ENCODE data around the gene ATRX.

DNA sequence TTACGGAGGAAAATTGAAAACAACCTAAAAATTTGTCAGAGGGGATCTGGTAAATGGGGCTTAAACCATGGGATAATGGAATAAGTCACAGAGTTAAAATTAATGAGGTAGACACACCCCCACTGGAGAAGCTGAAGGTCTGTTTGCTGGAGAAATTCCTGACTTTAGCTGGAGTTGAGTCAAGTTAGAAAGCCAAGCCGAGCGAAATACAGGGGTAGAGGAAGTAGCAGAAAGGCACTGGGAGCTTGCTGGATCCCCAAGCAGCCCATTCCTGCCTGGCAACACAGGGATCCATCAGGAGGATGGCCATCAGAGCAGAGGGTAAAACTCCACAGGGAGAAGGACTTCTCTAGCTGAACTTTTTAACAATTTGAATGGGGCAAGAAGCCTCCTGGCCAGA lies 163.8 kb downstream of the ATRX start:
- TF ChIP-seq EP300 (conservative IDR thresholded peaks at IDR 0.05; ENCODE audit: poor library complexity, severe bottlenecking) (no peak), EZH2 (IDR thresholded peaks at IDR 0.05; ENCODE audit: borderline replicate concordance, insufficient read depth, low read length, poor library complexity, severe bottlenecking) (no peak), RAD21 (conservative IDR thresholded peaks at IDR 0.05) (no peak), TAF1 (IDR thresholded peaks at IDR 0.05; ENCODE audit: low read depth) (no peak)
- TF ChIP-seq, protein P1, sequence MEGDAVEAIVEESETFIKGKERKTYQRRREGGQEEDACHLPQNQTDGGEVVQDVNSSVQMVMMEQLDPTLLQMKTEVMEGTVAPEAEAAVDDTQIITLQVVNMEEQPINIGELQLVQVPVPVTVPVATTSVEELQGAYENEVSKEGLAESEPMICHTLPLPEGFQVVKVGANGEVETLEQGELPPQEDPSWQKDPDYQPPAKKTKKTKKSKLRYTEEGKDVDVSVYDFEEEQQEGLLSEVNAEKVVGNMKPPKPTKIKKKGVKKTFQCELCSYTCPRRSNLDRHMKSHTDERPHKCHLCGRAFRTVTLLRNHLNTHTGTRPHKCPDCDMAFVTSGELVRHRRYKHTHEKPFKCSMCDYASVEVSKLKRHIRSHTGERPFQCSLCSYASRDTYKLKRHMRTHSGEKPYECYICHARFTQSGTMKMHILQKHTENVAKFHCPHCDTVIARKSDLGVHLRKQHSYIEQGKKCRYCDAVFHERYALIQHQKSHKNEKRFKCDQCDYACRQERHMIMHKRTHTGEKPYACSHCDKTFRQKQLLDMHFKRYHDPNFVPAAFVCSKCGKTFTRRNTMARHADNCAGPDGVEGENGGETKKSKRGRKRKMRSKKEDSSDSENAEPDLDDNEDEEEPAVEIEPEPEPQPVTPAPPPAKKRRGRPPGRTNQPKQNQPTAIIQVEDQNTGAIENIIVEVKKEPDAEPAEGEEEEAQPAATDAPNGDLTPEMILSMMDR (IDR thresholded peaks at IDR 0.05; ENCODE audit: poor library complexity, severe bottlenecking): no peak
- TF ChIP-seq, protein P2, sequence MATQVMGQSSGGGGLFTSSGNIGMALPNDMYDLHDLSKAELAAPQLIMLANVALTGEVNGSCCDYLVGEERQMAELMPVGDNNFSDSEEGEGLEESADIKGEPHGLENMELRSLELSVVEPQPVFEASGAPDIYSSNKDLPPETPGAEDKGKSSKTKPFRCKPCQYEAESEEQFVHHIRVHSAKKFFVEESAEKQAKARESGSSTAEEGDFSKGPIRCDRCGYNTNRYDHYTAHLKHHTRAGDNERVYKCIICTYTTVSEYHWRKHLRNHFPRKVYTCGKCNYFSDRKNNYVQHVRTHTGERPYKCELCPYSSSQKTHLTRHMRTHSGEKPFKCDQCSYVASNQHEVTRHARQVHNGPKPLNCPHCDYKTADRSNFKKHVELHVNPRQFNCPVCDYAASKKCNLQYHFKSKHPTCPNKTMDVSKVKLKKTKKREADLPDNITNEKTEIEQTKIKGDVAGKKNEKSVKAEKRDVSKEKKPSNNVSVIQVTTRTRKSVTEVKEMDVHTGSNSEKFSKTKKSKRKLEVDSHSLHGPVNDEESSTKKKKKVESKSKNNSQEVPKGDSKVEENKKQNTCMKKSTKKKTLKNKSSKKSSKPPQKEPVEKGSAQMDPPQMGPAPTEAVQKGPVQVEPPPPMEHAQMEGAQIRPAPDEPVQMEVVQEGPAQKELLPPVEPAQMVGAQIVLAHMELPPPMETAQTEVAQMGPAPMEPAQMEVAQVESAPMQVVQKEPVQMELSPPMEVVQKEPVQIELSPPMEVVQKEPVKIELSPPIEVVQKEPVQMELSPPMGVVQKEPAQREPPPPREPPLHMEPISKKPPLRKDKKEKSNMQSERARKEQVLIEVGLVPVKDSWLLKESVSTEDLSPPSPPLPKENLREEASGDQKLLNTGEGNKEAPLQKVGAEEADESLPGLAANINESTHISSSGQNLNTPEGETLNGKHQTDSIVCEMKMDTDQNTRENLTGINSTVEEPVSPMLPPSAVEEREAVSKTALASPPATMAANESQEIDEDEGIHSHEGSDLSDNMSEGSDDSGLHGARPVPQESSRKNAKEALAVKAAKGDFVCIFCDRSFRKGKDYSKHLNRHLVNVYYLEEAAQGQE (IDR thresholded peaks at IDR 0.05; ENCODE audit: borderline replicate concordance): no peak
